IMR-90 (cell line): ENCODE measurements around the gene LRG1. TPM values are rescaled to one million over a fixed set of nuclear protein-coding genes. Genes with fewer than 3 reads are reported as not detected.

Experiments
- ATAC-seq: fragments of 200-7000 bp; cut with Tn5 transposase; 2 replicates; pipeline ENCODE4 v1.9.1; 2020; ENCODE audit warnings: low read depth, mild to moderate bottlenecking, moderate library complexity
- BruUV-seq: library from RNA; stranded (reverse); fragments of 400-500 nt; replicated peaks from 2 replicates; lab custom pipeline; 2021; lab: Mats Ljungman, UMichigan
- CTCF ChIA-PET: fragments of 300-600 bp; formaldehyde crosslinking; extraction: SDS; loops from one replicate; lab custom pipeline; 2021; ENCODE audit warnings: antibody characterized with exemption; lab: Yijun Ruan, JAX
- POLR2A ChIA-PET: fragments of 300-600 bp; sonication (Branson Sonifier 250); formaldehyde crosslinking; loops from one replicate; lab custom pipeline; 2022; ENCODE audit warnings: antibody characterized with exemption; ENCODE audit not compliant: unreplicated experiment; lab: Charles Lee
- DNase-seq: peaks from one replicate; pipeline ENCODE4 v3.0.0; 2013
- H2AFZ ChIP-seq: replicated peaks from 2 replicates; pipeline ENCODE3; 2013; ENCODE audit warnings: low read length, mild to moderate bottlenecking; ENCODE audit not compliant: poor library complexity
- H2AK5ac ChIP-seq: 2 replicates; pipeline ENCODE4 v1.6.1; 2013; ENCODE audit warnings: low read depth, low read length, inconsistent platforms
- H2AK9ac ChIP-seq: replicated peaks from 2 replicates; pipeline ENCODE3; 2013; ENCODE audit warnings: mild to moderate bottlenecking, low read depth, low read length, moderate library complexity; ENCODE audit not compliant: poor library complexity
- H2BK120ac ChIP-seq: 2 replicates; pipeline ENCODE4 v1.6.1; 2013; ENCODE audit warnings: low read depth, low read length, inconsistent platforms
- H2BK15ac ChIP-seq: 3 replicates; pipeline ENCODE4 v1.6.1; 2013; ENCODE audit warnings: low read depth, low read length, inconsistent platforms
- H2BK20ac ChIP-seq: 2 replicates; pipeline ENCODE4 v1.6.1; 2013; ENCODE audit warnings: low read depth, mild to moderate bottlenecking, inconsistent platforms, low read length, moderate library complexity
- H2BK5ac ChIP-seq: 2 replicates; pipeline ENCODE4 v1.6.1; 2013; ENCODE audit warnings: mild to moderate bottlenecking, low read depth, low read length, inconsistent platforms; ENCODE audit not compliant: poor library complexity, severe bottlenecking
- H3K14ac ChIP-seq: replicated peaks from 2 replicates; pipeline ENCODE4 v1.6.1; 2013; ENCODE audit warnings: low read depth, low read length, inconsistent platforms
- H3K18ac ChIP-seq: 2 replicates; pipeline ENCODE4 v1.6.1; 2013; ENCODE audit warnings: low read depth, low read length, control low read depth
- H3K23ac ChIP-seq: 2 replicates; pipeline ENCODE4 v1.6.1; 2013; ENCODE audit warnings: low read depth, low read length, inconsistent platforms
- H3K27ac ChIP-seq: 2 replicates; pipeline ENCODE4 v1.5.1; 2013; ENCODE audit warnings: mild to moderate bottlenecking, control low read depth, low read length; ENCODE audit not compliant: insufficient read depth
- H3K27me3 ChIP-seq: 2 replicates; pipeline ENCODE4 v1.6.1; 2013; ENCODE audit warnings: low read length; ENCODE audit not compliant: control insufficient read depth, insufficient read depth
- H3K36me3 ChIP-seq: 2 replicates; pipeline ENCODE4 v1.6.1; 2013; ENCODE audit warnings: low read length, mixed read lengths; ENCODE audit not compliant: control insufficient read depth, insufficient read depth
- H3K4ac ChIP-seq: 2 replicates; pipeline ENCODE4 v1.6.1; 2013; ENCODE audit warnings: low read depth, low read length, inconsistent platforms
- H3K4me1 ChIP-seq: 2 replicates; pipeline ENCODE4 v1.6.1; 2013; ENCODE audit warnings: low read length, mixed read lengths; ENCODE audit not compliant: control insufficient read depth, insufficient read depth
- H3K4me2 ChIP-seq: 2 replicates; pipeline ENCODE4 v1.6.1; 2013; ENCODE audit warnings: low read depth, mild to moderate bottlenecking, control low read depth, low read length, moderate library complexity
- H3K4me3 ChIP-seq: 2 replicates; pipeline ENCODE4 v1.5.1; 2013; ENCODE audit warnings: low read depth, mild to moderate bottlenecking, control low read depth, low read length, moderate library complexity; ENCODE audit not compliant: insufficient read depth
- H3K56ac ChIP-seq: 2 replicates; pipeline ENCODE4 v1.6.1; 2013; ENCODE audit warnings: low read length, inconsistent platforms; ENCODE audit not compliant: insufficient read depth; ENCODE audit errors: extremely low read depth
- H3K79me1 ChIP-seq, 2 experiments: 2 replicates each; pipeline ENCODE4 v1.6.1; 2013; ENCODE audit warnings: low read length in 2 of 2, inconsistent platforms in 1 of 2, low read depth in 1 of 2
- H3K9ac ChIP-seq: 2 replicates; pipeline ENCODE4 v1.6.1; 2013; ENCODE audit warnings: low read depth, low read length, control low read depth
- H3K9me1 ChIP-seq: 2 replicates; pipeline ENCODE4 v1.6.1; 2013; ENCODE audit warnings: low read length, inconsistent platforms; ENCODE audit not compliant: insufficient read depth
- H3K9me3 ChIP-seq: 2 replicates; pipeline ENCODE4 v1.6.1; 2013; ENCODE audit warnings: low read length; ENCODE audit not compliant: control insufficient read depth, insufficient read depth
- H4K20me1 ChIP-seq: 2 replicates; pipeline ENCODE4 v1.6.1; 2013; ENCODE audit warnings: low read length, inconsistent platforms; ENCODE audit not compliant: insufficient read depth
- H4K5ac ChIP-seq: 2 replicates; pipeline ENCODE4 v1.6.1; 2013; ENCODE audit warnings: mild to moderate bottlenecking, low read depth, low read length, control low read depth
- H4K8ac ChIP-seq, 2 experiments: 2 replicates each; pipeline ENCODE4 v1.6.1; 2013; ENCODE audit warnings: low read depth in 2 of 2, low read length in 2 of 2, control low read depth in 1 of 2, inconsistent platforms in 1 of 2
- H4K91ac ChIP-seq: 2 replicates; pipeline ENCODE4 v1.6.1; 2013; ENCODE audit warnings: low read depth, low read length, inconsistent platforms; ENCODE audit not compliant: insufficient read depth
- CEBPB ChIP-seq: IDR thresholded peaks from 2 replicates; pipeline ENCODE4 v1.6.1; 2012; ENCODE audit warnings: low read depth, low read length, improper control_type of control experiment
- CHD1 ChIP-seq: IDR thresholded peaks from 2 replicates; pipeline ENCODE4 v1.6.1; 2012; ENCODE audit warnings: low read depth, low read length, improper control_type of control experiment
- FOS ChIP-seq: fragments of 150-350 bp; IDR thresholded peaks from 2 replicates; pipeline ENCODE4 v1.6.1; 2016; ENCODE audit warnings: low read depth, low read length
- NFE2L2 ChIP-seq: fragments of 150-350 bp; IDR thresholded peaks from 2 replicates; pipeline ENCODE4 v1.6.1; 2016; ENCODE audit warnings: low read depth, mild to moderate bottlenecking, low read length
- POLR2A ChIP-seq: IDR thresholded peaks from 2 replicates; pipeline ENCODE4 v1.6.1; 2012; ENCODE audit warnings: mild to moderate bottlenecking, low read depth, low read length
- RAD21 ChIP-seq: IDR thresholded peaks from 2 replicates; pipeline ENCODE4 v1.6.1; 2012; ENCODE audit warnings: low read length, improper control_type of control experiment
- RCOR1 ChIP-seq: IDR thresholded peaks from 2 replicates; pipeline ENCODE4 v1.6.1; 2012; ENCODE audit warnings: mild to moderate bottlenecking, low read length, improper control_type of control experiment; ENCODE audit not compliant: insufficient replicate concordance
- RFX5 ChIP-seq: IDR thresholded peaks from 2 replicates; pipeline ENCODE4 v1.8.0; 2012; ENCODE audit warnings: low read depth, mild to moderate bottlenecking, low read length, moderate library complexity
- WGBS, 2 experiments: methylation state at CpG; one replicate each; pipeline versions ENCODE4 v1.1.5 to v1.1.7; 2013; ENCODE audit warnings: missing lambda C conversion rate in 2 of 2; ENCODE audit not compliant: insufficient read length in 1 of 2; ENCODE audit errors: extremely low coverage in 2 of 2; 5-methylcytosine and 5-hydroxymethylcytosine counted together
- dilution Hi-C: fragments of 300-500 bp; cut with HindIII; formaldehyde crosslinking; loops from one replicate; pipeline ENCODE4 v1.14.3; 2018; ENCODE audit warnings: low sequenced_read_pairs; ENCODE audit not compliant: unreplicated experiment
- in situ Hi-C: fragments of 300-500 bp; cut with MboI; formaldehyde crosslinking; loops from 3 replicates; pipeline ENCODE4 v1.14.3; 2019; ENCODE audit warnings: low sequenced_read_pairs, inconsistent platforms, mixed read lengths
- intact Hi-C: fragments of 100-400 bp; cut with micrococcal nuclease; formaldehyde crosslinking; loops from 2 replicates; pipeline ENCODE4 v1.10.0; 2022
- polyA plus RNA-seq, 3 experiments: library from polyadenylated mRNA; depleted of rRNA; stranded (reverse); fragments of >200 nt; gene quantifications; 2 replicates each; pipeline ENCODE4 v1.2.3, GENCODE V29; 2012; ENCODE audit warnings: low replicate concordance in 1 of 3
- total RNA-seq: library from RNA; depleted of rRNA; stranded (reverse); fragments of >200 nt; gene quantifications from 2 replicates; pipeline ENCODE4 v1.2.3, GENCODE V29; 2012
- TF ChIP-seq, protein P1 (sequence below): conservative IDR thresholded peaks from 2 replicates; pipeline ENCODE4 v1.5.1; 2012; ENCODE audit warnings: mild to moderate bottlenecking, low read depth, low read length, improper control_type of control experiment
- TF ChIP-seq, protein P2 (sequence below): fragments of 150-350 bp; IDR thresholded peaks from 2 replicates; pipeline ENCODE4 v1.6.1; 2016; ENCODE audit warnings: low read depth, mild to moderate bottlenecking, low read length, moderate library complexity, borderline replicate concordance

Gene LRG1
- total and polyA plus RNA-seq, 2 of the 4 experiments (the other 2 are of a cell fraction), result not detected

DNA sequence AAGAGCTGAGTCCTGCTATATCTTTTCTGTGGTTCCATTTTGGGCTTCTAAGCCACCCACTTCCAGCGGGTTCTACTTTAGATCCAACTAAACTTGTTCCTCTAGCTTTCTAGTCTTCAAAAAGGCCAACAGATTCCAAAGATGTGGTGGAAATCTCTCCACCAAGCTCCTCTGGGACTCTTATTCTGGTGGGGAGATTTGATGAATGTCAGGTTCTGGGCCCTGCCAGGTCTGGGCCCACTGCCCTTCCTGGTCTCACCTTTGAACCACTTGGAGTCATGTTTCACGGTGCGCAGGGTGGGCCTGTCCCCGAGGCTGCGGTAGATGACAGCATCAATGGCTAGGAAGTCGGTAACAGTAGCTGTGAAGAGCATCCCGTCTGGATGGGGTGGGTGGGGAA lies 14.9 kb upstream of the LRG1 start:
- Histone ChIP-seq H4K91ac (no peak overlapping the region), H2BK20ac (no peak overlapping the region), H2BK5ac (no peak overlapping the region), H2BK120ac (no peak overlapping the region), H2AK5ac (no peak overlapping the region), H3K27ac (no peak overlapping the region), H3K9me3 (no peaks in the 10 kb centered on the region), H3K9ac (no peak overlapping the region), H3K36me3 (no peaks in the 10 kb centered on the region), H3K9me1 (no peaks in the 10 kb centered on the region), H2AFZ (no peak overlapping the region), H4K20me1 (no peaks in the 10 kb centered on the region), H3K23ac (no peak overlapping the region), H2AK9ac (no peak overlapping the region), H3K79me1 (no peaks in the 10 kb centered on the region), H3K4me3 (no peak overlapping the region), H3K4me1 (no peaks in the 10 kb centered on the region), H2BK15ac (no peak overlapping the region), H4K8ac (no peak overlapping the region), H3K18ac (no peak overlapping the region), H3K27me3 (no peaks in the 10 kb centered on the region; the same call in 1 of the 2 replicates), H3K4me2 (no peak overlapping the region), H3K14ac (no peak overlapping the region), H3K56ac (no peak overlapping the region), H3K4ac (no peak overlapping the region), H4K5ac (no peak overlapping the region)
- WGBS, 2 experiments, result 67% methylated on average over 6 of the region's 7 CpGs; no CpG with 5 or more reads in 1 of the 2 experiments
- dilution Hi-C loops (no loop called here), intact Hi-C loops (no loop called here), in situ Hi-C loops (no loop called here)
- TF ChIP-seq NFE2L2, result no peak
- TF ChIP-seq CHD1, result no peak
- TF ChIP-seq, protein P1, sequence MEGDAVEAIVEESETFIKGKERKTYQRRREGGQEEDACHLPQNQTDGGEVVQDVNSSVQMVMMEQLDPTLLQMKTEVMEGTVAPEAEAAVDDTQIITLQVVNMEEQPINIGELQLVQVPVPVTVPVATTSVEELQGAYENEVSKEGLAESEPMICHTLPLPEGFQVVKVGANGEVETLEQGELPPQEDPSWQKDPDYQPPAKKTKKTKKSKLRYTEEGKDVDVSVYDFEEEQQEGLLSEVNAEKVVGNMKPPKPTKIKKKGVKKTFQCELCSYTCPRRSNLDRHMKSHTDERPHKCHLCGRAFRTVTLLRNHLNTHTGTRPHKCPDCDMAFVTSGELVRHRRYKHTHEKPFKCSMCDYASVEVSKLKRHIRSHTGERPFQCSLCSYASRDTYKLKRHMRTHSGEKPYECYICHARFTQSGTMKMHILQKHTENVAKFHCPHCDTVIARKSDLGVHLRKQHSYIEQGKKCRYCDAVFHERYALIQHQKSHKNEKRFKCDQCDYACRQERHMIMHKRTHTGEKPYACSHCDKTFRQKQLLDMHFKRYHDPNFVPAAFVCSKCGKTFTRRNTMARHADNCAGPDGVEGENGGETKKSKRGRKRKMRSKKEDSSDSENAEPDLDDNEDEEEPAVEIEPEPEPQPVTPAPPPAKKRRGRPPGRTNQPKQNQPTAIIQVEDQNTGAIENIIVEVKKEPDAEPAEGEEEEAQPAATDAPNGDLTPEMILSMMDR, result no peak
- no peak for TF ChIP-seq FOS
- TF ChIP-seq POLR2A, result no peak
- no peak for TF ChIP-seq CEBPB
- TF ChIP-seq RFX5, result no peak
- no peak for TF ChIP-seq RAD21
- TF ChIP-seq RCOR1, result no peak
- TF ChIP-seq, protein P2, sequence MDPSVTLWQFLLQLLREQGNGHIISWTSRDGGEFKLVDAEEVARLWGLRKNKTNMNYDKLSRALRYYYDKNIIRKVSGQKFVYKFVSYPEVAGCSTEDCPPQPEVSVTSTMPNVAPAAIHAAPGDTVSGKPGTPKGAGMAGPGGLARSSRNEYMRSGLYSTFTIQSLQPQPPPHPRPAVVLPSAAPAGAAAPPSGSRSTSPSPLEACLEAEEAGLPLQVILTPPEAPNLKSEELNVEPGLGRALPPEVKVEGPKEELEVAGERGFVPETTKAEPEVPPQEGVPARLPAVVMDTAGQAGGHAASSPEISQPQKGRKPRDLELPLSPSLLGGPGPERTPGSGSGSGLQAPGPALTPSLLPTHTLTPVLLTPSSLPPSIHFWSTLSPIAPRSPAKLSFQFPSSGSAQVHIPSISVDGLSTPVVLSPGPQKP, result no peak
- ChIA-PET POLR2A (no interaction called here), CTCF (no interaction called here)
- no TSS peak for BruUV-seq
- ATAC-seq, result no peak
- no peak for DNase-seq
